Stimulated activated CD8-positive, alpha-beta memory T cell treated with anti-CD3 and anti-CD28 coated beads, Interleukin-4, amount 100 ng/mL, for 4 hours (primary cell): Measurements from ENCODE around the gene IL2RA.
"Not testable (repeated sequence)": the region's sequence is repeated elsewhere in the genome, so short reads cannot be mapped to it uniquely, and the experiment has no call there.

Experiments used
- DNase-seq, 2 donors: peaks; one replicate each; pipeline ENCODE4 v3.0.0-alpha.2; 2020; ENCODE audit warnings: low read depth in 2 of 2, low spot score in 1 of 2

IL2RA gene

DNA sequence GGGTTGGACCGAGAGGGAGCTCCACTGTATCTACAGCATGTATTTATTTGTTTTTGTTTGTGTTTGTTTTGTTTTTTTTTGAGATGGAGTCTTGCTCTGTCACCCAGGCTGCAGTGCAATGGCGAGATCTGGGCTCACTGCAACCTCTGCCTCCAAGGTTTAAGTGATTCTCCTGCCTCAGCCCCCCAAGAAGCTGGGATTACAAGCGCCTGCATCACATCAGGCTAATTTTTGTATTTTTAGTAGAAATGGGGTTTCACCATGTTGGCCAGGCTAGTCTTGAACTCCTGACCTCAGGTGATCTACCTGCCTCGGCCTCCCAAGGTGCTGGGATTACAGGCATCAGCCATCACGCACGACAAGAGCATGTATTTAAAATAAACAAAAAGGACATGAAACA is 18.8 kb downstream of the IL2RA start:
- not testable (repeated sequence) for DNase-seq

DNA sequence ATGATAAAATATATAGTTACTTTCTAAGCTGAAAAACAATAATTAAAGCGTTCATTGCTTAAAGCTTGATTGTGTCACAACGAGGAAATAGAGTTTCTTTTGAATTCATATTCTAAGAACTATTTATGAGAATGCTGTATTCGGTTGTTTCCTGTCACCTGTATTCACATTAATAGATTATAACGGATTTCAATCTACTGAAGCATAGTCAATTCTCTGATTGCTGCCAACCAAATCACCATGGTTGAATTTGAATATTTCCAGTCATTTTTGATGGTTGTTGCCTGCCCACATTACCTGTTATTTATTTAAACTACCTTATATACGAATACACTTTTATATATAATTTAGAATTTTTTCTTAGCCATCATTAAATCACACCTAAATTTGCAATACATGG is 22.0 kb downstream of the IL2RA start:
- DNase-seq, result no peak

DNA sequence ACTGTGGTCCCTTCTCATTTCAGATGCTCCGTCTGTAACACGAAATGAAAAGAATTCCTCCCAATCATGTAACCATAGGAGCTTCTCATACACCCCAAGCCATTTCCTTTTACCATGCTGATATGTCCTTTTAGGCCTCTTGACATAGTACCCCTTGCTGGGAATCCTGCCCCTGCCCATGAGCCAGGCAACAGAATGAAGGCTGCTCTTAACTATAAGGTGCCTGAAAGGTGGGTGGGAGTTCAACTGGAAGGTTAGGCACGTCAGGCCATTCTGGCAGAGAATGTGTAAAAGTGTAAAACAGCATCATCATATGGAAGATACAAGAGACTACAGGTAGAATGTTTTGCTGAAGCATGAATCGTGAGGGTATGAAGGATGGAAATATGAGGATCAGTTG is 22.5 kb downstream of the IL2RA start:
- DNase-seq, result no peak

DNA sequence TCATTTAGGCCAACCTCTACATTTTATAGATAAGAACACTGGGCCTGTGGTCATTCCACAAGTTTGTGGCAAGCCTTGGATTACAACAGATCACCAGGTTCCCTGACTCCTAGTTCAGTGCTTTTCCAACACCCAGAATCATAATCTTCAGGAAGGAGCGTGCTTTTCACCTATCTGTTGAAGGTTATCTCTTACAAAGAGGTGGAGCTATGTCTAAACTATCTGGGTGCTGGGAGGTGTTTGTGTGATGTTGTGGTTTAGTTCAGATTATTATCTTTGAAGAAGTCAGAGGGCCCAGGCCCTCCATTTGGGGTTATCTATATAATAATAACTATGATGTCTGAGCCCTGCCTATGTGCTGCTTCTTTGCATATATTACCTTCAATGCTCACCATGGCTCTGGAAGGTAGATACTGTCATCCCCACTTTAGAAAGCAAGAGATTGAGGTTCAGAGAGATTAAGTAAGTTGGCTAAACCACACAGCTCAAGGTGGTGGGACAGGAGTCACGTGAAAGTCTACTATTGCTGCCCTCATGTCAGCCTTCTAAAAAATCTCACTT is 24.0 kb downstream of the IL2RA start:
- no peak for DNase-seq

DNA sequence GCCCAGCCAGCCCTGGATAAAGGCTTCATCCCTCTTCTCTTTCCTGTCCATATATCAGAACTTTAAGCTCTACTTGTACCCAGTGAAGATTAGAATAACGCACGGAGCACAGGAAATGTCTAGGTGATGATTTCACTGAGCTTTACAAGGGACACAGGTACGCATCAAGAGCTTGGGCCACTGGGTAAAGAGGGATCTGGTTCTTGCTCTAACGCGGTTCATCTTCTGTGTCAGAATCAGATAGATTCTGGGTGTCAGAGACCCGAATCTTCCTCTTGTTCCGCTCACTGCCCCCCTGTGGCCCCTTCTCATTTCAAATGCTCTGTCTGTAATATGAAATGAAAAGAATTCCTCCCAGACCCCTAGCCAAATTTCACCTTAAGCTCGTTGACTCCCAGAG is 24.7 kb downstream of the IL2RA start:
- DNase-seq, result no peak

DNA sequence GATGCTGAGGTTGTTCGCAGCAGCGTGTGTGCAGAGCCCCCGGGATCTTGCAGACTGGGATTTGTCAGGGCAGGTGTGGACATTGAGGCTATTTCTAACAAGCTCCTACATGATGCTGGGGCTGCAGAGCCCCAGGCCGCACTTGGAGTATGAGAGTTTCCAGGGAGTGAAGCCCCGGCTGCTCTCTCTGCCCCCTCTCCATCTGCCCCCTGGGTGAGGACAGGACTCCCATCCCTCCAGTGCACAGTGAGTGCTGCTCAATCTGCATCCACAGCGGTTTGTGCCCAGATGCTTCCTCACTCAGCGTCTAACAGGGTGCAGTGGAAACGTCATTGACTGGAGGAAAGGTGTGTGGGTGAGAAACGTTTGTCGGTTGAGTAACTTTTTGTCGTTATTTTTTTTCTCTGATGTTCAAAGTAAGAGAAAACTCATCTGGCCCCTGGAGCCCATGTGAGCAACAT is 25.3 kb downstream of the IL2RA start:
- no peak for DNase-seq

DNA sequence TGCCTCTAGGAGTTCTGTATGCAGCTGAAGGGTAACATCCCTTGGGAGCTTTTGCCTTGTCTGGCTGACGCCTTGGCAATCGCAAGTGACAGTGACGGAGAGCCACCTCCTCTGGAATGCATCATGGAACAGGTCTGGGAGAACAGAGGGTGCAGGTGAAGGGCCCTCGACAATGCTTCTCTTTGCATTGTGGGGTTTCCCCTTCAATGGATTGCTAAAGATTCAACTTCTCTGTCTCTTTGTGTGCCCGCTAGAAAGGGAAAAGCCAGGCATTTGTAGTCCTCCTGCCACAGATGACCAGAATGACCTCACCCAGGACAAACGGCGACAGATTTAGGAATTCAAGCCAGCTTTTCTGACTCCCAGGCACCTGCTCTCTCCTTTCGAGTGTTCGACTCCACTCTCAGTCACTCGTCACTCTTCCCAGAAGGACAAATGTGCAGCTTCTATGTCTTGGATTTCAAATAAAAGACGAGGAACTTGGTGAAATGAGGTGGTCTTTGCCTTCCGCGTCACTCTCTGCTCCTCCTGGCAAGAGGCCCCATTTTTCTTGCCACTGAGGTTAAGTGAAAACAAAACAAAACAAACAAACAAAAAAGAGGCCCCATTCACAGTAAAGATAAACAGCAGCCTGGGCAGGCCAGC is 26.1 kb downstream of the IL2RA start:
- no peak for DNase-seq

DNA sequence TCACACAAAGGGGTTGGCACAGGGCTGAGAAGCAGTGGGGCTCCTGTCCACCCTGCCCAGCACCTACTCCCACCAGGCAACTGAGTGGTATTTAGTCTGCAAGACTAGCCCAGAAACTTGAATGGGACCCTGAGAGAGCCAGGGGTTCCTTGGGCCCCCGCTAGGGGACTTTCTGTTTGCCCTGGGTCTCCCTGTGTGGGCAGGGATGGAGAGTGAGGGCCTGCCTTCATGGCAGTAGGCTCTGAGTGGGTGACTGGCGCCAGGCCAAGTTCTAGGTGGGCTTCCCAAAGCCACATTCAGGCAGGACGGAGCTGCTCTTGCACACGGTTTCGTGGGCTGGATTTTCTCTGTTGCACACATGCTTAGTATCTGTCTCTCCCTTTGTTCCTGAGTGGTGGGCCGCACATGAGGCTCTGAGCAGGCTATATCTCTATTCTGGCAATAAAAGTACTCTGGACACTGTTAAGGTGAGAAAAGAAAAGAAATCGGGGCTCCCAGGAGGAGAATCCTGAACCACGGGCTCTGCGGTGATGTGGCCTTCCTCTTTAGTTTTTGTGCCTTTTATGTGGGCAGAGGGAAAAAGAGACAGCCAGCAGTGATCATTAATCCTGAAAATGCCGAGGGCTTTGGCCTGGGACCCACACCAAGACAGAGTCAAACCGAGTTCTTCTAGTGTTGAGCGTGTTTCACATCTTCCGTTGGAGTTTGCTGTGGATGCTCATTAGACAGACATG is 26.9 kb downstream of the IL2RA start:
- no peak for DNase-seq

DNA sequence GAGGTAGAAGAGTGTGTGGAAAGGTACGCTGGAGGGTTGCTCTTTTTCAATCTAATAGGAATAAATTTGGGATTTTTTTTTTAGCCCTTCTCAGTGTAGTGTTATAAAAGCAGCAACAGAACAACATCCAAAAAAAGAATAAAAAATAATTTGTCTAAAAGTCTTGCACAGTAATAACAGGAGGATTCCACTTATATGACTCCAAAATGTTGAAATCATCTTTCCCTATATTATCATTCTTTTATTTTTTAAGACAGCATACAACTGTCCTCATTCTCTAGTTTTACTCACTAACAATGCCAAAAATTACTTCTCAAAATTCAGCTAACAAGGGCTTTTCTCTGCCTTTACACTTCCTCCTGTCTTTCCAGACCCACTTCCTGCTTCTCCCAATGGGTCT is 27.8 kb downstream of the IL2RA start:
- no peak for DNase-seq

DNA sequence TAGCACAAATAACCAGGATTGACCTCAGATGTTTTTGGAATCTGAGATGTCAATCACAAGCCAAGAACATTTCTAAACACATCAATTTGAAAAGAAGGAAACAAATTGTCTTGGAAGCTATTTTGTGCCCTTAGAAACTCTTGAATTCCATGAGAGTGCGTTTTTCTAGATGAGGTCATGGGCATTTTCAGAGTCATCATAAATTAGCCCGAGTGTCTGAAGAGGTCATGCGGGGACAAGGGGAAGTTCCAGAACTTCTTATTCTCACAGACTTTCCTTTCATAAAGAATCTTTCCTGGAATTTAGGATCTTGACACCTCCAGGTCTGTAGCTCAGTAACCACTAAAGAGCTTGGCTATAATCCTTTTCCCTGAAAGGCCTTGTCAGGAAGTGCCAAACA is 28.2 kb downstream of the IL2RA start:
- no peak for DNase-seq

DNA sequence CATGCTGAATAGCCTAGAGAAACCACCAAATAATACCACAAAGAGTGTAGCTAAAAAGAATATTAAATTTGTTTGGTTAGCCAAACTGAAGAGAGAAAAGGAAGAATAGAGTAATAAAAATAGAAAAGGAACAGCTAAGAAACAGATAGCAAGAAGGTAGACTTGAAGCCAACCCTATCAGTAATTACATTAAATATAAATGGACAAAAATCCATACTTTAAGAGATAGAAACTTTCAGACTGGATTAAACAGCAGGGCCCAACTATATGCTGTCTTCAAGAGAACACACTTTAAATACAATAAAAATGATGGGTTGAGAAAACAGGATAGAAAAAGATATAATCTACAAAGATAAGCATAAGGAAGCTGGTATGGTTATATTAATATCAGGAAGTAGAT is 31.2 kb downstream of the IL2RA start:
- DNase-seq, result no peak

DNA sequence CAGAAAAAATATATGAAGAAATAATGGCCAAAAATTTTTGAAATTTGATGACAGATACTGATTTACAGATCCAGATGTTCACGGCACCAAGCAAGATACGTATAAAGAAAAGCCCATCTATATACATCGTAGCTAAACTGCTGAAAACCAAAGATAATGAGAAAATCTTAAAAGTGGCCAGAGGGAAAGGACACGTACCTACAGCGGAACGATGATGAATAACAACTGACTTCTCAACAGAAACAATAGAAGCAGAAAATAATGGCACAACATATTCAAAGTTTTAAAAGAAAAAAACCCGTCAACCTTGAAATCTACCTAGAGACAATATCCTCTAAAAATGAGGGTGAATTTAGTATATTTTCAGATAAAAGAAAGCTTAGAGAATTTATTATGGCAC is 31.9 kb downstream of the IL2RA start:
- no peak for DNase-seq

DNA sequence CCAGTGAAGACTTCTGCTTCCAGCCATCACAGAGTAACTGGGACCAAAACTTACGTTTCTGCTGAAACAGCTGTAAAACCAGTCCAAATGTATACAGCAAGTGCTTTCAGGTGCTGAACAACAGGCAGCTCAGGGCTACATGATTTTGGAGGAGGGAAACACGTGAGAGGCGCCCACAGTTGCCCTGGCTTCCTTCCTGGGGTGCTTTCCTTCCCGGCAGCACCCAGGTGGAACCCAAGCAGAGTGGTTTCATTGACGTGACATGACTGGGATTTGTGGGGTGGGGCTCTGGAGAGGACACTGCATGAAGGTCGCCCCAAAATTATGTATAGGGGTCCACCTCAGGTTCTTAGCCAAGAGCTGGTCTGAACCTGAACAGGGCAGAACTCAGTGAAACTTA is 34.2 kb downstream of the IL2RA start:
- no peak for DNase-seq

DNA sequence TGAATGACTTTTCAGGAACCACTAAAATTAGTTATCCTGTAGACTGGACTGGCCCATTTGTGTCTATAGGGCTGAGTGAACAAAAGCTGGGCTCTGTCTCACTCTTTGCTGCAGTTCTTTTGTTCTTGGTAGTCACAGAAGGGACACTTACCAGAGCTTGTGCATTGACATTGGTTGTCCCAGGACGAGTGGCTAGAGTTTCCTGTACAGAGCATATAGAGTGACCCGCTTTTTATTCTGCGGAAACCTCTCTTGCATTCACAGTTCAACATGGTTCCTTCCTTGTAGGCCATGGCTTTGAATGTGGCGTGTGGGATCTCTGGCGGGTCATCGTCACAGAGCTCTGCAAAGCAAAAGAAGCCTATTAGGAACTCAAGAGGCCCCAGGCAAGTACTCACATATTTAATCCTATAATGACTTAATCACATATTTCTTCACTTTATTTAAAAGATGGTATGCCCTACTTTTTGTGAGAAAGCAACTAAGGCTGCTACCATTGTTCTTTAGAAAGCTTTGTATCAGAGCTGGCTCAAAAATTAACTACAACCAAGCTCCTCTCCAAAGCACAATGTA is 36.4 kb downstream of the IL2RA start:
- DNase-seq, result no peak

DNA sequence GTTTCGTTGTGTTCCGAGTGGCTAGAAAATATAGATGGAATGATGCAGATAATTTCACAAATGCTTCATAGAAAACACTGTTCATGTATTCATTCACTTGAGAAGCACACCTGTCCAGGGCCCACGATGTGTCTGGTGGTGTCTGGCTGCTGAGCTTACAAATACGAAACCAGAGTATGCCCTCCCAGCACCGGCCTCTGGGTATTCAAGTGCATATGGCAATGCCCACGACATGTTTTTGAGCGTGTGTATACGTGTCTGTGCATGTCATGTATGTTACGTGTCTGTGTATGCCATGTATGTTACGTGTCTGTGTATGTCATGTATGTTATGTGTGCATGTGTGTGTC is 37.9 kb downstream of the IL2RA start:
- no peak for DNase-seq

DNA sequence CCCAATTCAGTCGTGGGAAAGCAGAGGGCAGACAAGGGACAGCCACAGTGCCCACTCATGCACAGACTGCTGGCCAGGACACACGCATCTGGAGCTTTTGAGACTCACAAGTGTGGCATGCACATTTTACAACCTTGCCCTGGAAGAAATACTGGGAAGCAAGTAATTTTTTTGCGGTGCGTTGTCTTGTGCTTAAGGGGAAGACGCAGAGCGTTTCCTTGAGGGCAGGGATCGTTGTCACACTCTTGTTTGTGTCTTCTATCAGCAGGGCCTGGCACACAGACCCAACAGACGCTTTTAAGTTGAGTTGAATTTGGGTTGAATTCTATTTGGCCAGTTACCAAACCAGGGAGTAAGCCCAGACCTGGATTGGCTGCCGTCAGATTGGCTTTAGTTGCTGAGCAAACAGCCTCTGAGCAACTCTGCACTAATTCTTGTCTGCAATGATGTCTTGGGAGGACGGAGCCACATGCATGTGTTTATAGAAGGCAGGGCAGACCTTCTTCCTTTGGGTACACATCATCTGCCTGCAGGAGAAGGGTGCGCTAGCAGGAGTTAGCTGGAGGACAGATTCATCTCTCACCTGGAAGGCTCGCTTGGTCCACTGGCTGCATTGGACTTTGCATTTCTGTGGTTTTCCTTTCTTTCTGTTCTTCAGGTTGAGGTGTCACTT is 38.4 kb downstream of the IL2RA start:
- no peak for DNase-seq

DNA sequence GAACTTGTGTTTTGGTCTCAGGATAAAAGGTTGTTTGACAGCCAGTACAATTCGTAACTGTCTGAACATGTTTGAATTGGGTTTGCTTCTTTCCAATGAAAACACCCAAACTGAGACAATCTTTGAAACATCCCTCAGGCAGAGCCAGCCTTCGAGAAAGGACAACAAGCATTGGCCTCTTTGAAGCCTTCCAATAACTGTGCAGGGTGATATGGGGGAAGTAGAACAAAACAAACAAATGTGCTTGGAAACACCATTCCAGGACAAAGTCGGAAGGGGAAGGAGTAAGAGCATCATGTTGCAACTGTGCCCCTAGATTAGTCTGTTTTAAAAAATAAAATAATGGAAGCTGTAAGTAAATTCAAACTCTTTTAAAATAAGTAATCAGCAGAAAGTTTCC is 39.5 kb downstream of the IL2RA start:
- no peak for DNase-seq

DNA sequence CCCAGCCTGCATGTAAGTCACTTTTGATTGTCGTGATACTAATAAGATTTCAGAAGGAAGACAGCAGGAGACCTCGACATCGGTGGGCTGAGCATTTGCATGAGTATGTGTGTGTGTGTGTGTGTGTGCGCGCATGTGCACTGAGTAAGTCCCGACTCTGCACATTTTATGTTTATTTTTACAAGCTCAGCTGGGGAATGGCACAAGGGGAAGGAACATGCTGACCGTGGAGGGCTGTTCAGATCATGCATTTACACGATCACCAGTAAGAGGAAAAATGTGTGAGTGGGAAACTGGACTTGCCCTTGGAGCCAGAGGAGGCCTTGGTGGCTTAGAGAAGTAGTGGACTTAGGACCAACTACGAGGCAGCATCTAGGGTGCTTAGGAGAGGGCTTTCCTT is 41.3 kb downstream of the IL2RA start:
- DNase-seq, result no peak

DNA sequence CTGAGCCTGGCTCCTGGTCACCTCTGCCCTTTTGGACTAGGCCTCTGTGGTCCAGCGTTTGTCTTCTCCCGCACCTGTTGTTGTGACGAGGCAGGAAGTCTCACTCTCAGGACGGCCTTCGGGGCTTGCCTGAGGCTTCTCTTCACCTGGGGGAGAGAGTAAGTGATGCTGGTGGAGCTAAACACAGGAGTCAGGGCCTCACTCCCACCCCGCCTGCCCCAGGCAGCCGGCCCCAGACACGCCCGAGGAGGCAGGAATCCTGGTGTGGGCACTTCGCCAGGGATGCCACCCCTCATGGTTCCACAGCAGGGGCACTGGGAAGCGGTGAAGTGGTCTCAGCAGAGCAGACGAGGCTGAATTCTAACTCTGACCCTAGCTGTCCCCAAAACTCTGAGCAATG is 42.4 kb downstream of the IL2RA start:
- no peak for DNase-seq

DNA sequence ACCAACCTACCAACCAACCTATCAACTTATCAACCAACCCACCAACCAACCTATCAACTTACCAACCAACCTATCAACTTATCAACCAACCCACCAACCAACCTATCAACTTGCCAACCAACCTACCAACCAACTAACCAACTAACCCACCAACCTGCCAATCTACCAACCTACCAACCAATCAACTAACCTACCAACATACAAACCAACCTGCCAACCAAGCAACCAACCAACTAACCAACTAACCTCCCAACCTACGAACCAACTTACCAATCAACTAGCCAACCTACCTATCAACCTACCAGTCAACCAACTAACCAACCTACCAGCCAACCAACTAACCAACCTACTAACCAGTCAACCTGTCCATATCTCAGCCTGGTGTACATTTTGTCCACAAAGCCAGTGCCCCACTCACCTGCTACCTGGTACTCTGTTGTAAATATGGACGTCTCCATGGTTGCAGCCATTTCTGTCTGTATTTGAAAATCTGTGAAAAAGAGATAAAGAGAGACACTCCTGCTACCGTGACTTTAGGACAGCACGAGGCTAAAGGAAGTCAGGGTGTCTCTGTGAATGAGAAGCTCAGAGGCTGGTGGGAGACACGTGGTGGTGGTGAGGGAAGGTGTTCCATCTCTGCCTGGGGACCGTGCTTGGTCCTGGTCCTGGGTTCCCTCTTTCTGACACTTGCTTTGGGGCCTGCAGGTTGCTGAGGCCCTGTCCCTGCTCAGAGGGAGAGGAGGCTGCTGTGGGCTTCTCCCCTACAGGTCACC is 43.0 kb downstream of the IL2RA start:
- no peak for DNase-seq

DNA sequence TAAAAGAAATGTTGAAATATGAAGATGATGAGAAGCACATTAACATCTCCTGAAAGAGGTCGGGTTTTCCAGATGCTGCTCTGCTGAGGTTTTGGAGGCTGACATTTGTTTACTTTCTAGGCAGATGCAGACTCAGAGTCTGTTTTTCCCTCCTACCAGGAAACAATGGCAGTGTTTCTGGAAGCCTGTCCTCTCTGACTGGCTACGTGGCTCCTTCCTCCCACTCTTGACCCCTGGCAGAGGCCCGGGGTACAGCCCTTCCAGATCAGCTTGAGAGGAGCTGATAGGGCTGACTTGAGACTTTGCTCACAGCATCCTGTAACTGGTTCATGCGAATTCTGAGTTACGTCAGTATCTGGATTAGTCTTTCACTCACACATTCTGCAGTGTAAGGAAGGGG is 43.7 kb downstream of the IL2RA start:
- DNase-seq, result no peak
